T-helper 1 cell (primary cell): ENCODE data around the gene IGFBP4.

ENCODE experiments used
- DNase-seq, 5 donors: peaks; one replicate each; pipeline ENCODE4 v3.0.0-alpha.2; 2012 to 2020

The IGFBP4 gene

DNA sequence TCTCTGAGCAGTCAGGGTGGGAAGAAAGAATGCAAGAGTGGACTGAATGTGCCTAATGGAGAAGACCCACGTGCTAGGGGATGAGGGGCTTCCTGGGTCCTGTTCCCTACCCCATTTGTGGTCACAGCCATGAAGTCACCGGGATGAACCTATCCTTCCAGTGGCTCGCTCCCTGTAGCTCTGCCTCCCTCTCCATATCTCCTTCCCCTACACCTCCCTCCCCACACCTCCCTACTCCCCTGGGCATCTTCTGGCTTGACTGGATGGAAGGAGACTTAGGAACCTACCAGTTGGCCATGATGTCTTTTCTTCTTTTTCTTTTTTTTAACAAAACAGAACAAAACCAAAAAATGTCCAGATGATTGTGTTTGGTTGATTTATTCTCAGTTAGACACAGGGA is 14.1 kb downstream of the IGFBP4 start:
- no peak for DNase-seq

DNA sequence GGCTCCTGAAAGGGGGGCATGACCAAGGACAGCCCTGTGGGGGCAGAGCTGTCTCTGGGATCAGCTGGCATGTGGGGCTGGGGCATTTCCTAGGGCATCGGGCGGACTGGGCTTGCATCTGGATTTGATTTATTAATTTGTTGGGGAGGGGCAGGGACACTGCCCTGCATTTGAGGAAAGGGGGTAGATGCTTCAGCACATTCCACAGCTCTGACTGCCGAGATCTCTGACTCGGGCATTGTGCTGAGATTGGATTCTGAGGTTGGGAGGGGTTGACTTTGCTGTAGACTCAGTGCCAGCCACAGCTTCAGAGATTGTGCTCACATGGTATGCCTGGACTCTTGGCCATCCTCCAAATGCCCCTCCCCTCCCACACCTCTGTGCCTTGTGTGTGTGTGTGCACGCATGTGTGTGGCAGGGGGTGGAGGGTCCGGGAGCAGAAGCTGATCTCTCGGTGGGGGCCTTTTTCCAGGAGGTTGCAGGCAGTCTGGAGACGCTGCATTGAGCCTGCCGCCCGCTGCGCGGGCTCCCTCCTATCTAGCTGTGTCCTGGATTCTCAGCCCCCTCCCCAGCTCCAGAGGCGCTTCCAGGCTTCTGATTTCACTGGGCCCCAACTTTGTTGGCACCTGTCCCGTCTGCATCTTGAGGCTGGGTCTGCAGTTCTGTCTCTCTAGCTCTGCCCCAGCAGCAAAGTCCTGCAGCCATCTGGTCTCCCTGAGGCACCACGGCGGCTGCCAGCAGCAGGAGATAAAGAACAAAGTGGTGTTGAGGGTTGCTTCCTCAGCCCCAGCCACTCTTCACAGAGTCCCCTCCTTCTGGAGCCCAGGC is 14.9 kb downstream of the IGFBP4 start:
- no peak for DNase-seq

DNA sequence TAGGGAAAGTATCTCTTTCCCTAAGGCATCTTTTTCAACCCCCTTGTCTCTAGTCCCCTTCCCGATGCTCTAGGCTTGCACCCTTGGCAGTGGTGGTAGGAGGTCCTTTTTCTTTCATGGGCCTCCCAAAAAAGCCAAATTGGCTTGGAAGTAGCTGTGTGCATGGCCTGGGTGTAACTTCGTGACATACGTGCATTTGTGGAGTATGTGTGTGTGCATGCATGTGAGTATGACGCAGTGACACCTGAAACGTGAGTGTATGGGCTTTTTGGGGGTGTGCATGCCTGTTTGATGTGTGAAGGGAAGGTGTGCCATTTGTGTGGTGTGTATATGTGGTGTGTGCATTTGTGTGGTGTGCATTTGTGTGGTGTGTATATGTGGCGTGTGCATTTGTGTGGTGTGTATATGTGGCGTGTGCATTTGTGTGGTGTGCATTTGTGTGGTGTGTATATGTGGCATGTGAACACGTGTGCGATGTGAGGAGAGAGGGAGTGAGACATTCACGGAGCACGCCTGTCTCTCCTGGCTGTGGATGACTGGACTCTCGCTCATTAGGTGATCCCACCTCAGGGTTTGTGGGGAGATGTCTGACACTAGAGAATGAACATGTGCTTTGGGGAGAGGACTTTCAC is 15.7 kb downstream of the IGFBP4 start:
- DNase-seq: no peak

DNA sequence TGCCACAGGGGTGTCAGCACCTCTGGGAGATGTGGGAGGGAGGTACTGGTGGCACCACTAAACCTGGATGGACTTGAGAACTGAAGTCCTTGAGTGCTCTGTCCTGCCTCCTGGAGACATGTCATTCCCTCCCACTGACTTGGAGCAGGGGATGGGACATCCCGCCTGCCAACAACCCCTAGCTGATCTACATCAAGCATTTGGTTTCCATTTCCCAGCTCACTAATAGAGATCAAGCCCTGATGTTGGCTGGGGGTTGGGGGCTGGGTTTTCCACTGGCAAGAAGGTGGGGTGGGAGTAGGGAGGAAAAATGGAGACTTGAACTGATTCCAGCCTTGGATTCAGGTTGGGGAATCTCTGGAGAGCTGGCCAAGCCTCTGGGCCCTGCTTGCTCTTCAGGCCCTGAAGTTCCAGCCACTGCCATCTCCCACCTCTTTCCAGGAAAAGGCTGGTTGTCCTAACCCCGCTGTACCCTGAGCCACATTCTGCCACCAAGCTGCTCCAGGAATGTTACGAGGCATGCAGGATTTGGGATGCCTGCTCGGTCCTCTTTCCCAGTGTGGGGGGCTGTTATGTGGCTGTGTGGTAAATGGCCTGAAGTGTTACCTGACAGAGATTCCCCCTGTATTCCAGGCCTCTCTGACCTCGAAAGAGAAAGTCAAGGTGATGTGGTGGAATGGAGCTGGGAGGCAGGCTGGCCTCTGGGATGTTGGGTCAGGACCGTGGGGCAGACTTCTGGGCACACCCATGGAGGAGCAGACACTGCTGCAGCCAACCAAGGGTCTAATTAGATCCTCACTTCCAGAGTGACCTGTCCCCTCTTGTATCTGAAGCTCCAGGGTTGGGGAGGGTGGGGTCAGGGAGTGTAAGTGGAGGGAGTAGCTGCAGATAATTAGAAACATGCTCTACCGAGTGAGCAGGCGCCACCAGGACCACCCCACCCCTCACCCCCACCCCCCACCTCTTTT is 16.7 kb downstream of the IGFBP4 start:
- DNase-seq: no peak

DNA sequence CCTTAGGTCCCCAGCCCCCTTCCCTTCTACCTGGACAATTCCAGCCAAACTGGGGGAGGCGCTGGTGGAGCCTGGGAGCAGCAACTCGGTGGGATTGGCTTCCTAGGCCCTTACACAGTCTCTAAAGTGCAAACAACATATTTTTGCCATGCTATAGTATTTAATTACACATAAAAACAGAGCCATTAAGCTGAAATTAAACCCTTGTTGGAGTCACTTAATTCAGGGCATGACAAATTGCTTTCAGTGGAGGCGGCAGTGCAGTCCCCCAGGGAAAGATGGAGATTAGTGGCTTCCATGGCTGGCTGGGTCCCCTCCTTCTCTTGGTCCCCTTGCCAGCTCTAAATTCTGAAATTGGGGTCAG is 17.3 kb downstream of the IGFBP4 start:
- DNase-seq: no peak

DNA sequence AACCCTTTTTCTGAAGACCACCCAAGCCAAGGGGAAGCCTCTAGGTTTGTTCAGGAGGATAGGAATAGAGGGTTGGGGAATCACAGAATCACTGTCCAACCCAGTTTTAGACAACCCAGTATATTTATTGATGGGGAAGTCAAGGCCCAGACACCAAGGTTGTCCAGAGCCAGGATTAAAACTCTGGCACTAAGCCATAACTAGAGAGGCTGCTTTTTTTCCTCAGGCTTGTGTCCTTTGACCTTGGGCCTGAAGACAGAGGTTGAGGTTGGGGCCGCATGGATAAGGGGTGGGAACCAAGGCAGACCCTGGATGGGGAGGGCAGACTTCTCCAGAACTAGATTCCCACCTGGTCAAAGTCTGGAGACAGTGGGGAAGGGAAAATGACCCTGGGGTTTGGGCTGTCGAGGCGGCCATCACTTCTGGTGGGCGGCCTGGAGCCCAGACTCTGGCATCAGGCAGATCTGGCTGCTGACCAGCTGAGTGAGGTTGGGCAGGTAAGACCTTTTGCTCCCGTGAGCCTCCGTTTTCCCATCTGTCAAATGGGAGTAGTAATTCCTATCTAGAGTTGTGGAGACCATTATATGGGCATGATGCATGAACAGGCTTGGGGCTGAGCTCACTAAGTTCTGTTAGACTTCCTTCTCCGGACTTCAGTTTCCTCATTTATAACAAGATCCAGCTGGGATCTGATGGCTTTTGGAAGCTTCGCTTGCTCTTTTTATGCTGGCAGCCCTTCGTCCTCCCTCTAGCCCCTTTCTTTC is 17.9 kb downstream of the IGFBP4 start:
- no peak for DNase-seq

DNA sequence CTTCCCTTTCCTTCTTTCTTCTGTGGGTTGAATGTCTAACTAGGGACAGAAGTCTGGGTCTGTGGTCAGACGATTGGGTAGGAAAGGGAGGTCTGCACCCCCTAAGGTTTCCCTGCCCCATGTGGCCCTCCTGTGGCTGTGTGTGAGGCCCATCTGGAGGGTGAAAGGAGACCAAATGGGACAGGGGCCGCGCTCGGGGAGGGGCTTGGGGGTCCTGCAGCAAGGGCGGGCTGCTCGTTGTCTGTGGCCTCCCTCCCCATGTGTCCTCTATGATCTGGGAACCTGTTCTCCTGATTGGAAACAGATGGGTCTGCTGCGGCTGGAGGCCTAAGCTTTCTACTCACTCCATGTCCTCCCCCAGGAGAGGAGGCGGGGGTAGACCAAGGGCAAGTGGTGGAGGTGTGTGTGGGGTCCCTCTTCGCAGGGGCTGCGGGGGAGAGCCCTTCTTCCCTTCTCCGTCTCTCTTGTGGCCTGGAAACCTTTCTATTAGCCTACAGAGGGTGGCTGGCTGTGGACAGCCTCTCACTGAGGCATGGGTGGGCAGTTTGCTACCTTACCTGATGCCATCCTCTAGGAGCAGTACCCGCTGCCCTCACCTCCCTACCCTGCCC is 18.6 kb downstream of the IGFBP4 start:
- no peak for DNase-seq

DNA sequence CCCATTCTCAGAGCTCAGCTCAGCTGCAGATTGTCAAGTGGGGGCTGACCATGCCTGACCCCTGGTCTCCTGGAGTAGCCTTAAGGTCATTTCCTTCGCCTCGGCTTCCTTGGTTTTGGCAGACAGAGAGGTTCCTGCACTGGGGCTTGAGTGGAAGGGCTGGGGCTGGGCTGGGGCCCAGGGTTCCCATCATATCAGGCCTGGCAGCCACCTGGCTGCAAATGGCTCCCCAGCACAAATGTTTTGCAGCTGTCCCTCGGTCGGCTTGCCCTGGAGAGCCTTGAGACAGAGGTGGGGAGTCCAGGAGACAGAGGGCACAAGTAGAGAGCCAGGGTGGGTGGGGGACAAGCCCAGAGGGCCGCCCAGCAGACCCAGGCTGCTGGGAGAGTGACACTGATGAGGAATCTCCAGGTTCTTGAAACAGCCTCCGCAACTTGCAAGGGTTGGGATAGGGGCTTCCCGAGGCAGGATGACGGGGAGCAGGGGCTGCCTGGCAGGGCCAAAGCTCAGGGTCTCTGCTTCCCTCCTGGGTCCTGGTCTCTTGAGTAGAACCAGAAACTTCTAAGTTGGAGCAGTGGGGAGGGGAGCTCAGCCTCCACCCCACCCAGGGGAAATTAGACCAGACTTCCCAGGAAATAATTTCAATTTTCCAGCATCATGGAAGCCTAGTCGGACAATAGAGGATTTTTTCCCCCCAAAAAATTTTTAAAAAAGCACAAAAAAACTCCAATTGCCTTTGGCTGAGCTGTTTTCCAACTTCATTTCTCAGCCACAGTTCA is 19.3 kb downstream of the IGFBP4 start:
- DNase-seq: no peak

DNA sequence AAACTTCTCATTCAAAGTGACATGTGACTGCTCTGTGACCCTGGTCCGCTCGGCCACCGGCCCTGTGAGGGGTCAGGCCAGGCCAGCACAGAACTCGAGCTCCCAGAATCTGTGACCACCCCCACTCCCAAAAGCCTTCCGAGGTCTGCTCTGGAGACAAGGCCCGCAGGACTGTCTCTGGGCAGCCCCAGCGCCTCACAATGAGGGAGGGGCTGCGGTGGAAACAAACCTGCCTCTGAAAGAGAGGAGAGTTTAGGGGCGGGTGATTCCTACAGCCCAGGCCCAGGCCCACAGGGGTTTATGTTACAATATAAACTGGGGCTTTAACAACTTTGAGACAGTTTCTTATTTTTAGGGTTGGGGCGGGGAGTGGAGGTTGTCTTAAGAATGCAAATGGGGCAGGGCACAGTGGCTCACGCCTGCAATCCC is 19.9 kb downstream of the IGFBP4 start:
- DNase-seq: no peak

DNA sequence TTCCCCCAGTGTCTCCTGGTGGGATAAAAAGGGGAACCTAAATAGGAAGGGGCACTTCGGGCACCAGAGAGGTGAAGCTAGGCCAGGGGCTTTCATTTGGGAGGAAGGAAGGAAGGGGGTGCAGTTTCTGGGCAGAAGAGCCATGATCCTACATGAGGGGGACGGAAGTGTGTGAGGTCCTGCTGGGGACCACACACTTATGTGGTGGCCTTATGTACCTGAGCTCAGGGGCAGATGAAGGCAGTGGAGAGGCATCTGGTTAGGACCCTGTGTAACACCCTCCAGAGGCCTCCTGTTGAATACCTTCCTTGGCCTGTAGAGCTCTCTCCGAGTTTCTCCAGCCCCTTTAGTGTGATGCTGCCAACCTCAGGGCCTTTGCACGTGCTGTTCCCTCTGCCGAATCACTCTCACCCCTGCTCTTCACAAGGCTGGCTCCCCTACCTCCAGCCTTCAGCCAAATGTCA is 21.2 kb downstream of the IGFBP4 start:
- no peak for DNase-seq

DNA sequence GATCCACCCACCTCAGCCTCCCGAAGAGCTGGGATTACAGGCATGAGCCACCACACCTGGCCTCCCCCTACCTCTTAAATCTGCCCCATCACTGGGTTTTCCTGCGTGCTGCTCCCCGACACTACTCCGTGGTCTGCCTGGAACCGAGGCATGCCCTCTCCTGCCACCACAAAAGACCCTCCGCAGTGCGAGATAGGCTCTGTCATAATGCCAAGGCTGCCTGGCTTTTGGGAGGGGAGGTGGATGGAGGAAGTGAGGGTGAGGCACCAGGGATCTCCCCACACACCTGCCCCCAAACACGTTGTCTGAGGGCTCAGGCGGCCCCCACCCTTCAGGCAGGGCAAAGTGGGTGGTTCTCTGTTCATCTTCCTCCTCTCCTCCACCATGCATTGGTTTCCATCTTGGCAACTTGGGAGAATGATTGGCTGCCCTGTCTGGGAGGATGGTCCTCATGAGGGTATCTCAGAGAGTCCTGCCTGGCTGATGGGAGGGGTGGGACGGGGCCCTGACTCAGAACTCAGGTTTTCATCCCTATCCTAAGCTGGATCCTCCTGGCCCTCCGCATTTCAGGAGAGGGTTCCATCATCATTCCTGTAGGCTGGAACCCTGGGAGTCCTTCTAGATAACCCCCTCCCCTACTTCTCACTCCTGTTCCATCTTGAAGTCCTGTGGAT is 23.2 kb downstream of the IGFBP4 start:
- no peak for DNase-seq

DNA sequence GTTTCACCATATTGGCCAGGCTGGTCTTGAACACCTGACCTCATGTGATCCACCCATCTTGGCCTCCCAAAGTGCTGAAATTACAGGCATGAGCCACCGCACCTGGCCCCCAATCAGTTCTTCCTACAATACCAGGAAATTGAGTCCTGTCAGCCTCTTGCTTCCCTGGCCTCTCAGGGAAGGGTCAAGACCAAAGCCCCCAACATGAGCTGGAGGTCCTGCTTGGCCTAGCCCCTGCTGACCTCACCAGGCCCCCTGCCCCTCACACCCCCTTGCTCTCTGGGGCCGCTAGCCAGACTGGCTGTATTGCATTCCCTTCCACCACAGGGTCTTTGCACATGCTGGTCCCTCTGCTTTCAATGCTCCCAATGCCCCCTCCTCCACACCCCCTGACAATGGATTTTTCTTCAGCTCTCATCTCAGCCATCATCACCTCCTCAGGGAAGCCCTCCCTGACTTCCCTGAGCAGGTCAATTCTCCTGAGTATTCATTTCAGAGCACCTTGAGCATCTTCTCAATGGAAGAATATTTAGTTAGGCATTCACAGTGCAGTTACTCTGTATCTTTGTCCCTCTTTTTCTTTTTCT is 24.1 kb downstream of the IGFBP4 start:
- no peak for DNase-seq

DNA sequence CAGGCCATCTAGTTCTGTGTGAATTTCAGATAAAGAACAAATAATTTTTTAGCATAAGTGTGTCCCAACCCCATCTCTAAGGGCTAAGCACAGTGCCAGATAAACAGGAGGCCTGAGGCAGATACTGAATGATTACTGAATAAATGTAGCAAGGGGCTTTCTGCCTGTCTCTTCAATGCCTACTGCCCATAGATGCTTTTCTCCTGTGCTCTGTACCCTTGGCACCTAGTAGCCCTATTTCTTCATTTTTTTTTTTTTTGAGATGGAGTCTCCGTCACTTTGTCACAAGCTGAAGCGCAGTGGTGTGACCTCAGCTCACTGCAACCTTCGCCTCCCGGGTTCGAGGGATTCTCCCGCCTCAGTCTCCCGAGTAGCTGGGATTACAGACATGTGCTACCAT is 25.3 kb downstream of the IGFBP4 start:
- DNase-seq: no peak

DNA sequence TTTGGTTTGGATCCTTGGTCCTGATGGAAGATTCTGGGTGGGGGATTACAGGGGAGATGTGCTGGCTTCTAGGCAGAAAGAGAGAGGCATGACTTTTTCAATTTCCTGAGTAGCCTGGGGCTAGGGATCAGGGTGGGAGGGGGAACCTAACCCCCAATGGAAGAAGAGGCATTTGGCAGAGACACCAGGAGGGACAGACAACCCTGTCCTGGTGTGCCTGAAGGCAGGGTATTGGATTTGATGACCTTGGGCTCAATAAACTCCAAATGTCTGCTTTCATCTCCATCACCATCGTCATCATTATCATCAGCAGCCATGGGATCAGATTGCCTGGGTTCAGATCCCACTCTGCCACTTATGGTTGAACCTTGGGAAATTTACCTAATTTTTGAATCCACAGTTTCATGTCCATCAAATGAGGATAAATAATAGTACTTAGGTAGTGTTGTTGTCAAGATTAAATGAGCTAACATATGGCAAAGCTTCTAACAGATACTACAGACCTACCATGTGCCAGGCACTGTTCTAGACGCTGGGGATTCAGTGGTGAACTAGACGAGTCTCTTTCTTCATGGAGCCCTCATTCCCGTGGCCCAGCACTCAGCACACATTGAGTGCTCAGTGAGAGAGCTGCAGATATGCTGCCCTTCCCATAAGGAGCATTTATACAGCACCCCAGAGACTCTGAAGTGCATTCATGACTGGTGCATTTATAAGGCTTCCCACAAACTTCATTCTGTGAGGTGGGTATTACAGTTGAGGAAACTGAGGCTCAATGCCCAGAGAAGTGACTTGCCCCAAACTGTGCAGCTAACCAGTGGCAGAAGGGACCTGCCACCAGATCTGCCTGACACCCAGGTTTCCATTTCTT is 26.8 kb downstream of the IGFBP4 start:
- no peak for DNase-seq

DNA sequence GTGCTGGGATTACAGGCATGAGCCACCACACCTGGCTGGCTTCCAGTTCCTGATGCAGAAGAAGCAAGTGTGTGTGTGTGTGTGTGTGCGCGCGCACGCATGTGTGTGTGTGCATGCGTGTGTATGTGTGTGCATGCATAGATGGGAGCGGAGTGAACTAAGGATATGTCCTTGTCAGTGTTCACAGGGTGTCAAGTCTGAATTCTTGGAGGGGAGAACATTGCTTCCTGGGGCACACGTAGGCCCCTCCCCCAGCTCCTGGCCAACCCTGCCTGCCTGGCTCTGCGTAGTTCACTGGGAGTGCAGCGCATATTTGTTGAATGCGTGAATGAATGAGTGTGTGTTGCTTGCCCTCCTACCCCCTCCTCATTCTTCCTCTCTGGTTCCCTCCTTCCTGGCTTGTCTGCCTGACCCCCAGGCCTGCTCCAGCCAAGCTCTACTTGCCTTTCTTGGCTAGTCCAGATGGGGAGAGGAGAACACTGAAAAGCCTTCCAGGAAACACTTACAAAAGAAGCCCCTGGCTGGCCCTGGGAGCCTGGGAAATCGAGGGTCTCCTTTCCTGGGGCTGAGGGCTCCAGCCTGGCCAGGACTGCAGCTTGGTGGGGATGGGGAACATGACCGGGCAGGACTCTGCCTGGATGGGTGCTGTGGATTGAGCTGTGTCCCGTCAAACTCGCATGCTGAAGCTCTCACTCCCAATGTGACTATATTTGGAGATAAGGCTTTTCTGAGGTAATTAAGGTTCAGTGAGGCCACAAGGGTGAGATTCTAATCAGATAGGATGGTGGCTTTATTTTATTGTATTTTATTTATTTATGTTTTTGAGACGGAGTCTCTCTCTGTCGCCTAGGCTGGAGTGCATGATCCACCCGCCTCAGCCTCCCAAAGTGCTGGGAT is 27.9 kb downstream of the IGFBP4 start:
- no peak for DNase-seq

DNA sequence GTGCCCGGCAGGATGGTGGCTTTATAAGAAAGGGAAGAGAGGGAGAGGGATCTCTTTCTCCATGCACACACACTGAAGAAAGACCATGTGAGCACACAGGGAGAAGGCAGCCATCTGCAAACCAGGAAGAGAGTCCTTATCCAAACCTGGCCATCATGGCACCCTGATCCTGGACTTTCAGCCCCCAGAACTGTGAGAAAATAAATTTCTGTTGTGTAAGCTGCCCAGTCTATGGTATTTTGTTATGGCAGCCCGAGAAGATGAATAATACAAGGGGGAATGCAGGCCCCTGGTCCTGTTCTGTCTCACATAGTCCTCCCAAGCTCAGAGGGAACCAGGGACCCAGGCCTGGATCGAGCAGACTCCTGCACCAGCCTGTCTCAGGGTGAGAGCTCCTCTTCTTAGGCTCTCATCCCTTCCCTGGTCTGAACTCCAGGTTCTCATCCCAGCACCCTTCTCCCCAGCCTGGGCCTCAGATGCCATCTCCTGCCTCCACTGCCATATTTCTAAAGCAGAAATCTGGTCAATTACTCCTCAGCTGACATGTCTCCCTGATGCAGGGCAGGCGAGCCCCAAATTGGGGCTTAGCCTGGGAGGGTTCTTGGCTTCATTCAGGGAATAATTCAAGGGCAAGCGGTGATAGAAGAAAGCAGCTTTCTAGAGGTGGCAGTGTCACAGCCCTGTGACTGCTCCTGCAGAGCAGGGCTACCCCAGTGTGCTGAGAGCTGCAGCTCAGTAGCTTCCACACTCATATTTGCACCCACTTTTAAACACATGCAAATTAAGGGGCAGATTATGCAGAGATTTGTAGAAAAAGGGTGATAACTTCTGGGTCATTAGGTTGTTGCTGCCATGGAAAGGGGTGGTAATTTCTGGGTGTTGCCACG is 28.8 kb downstream of the IGFBP4 start:
- DNase-seq: no peak
